Raji (cell line): ENCODE data around the gene C2CD4D.

Experiments
- POLR2A ChIP-seq: IDR thresholded peaks from 2 replicates; pipeline ENCODE4 v1.6.1; 2011; ENCODE audit warnings: low read depth, low read length, control low read depth; ENCODE audit not compliant: insufficient read depth

Gene C2CD4D

GRCh38 chr1:151809290-151809984 is 30.2 kb downstream of the C2CD4D start:
- TF ChIP-seq POLR2A, result no peak

- no peak for TF ChIP-seq POLR2A
Measured at GRCh38 chr1:151807766-151808165, 31.9 kb downstream of the C2CD4D start.

- no peak for TF ChIP-seq POLR2A
Measured at GRCh38 chr1:151807131-151807530, 32.5 kb downstream of the C2CD4D start.

GRCh38 chr1:151806170-151806569 is 33.5 kb downstream of the C2CD4D start:
- no peak for TF ChIP-seq POLR2A

- TF ChIP-seq POLR2A, result no peak
Measured at GRCh38 chr1:151805066-151805820, 34.4 kb downstream of the C2CD4D start, which contains the start of gene LINGO4. Gene LINGO4, minus strand, starts transcription at chr1:151805419. Its CDS starts 2,715 bp downstream, at chr1:151802704.

- no peak for TF ChIP-seq POLR2A
Measured at GRCh38 chr1:151803915-151804314, 35.7 kb downstream of the C2CD4D start.

GRCh38 chr1:151803164-151803563 is 36.5 kb downstream of the C2CD4D start:
- no peak for TF ChIP-seq POLR2A

- no peak for TF ChIP-seq POLR2A
Measured at GRCh38 chr1:151802372-151802771, 37.2 kb downstream of the C2CD4D start.

GRCh38 chr1:151801846-151802245 is 37.8 kb downstream of the C2CD4D start:
- no peak for TF ChIP-seq POLR2A

GRCh38 chr1:151801310-151801820 is 38.3 kb downstream of the C2CD4D start:
- no peak for TF ChIP-seq POLR2A

- no peak for TF ChIP-seq POLR2A
Measured at GRCh38 chr1:151800830-151801229, 38.8 kb downstream of the C2CD4D start.

GRCh38 chr1:151799179-151800022 is 40.2 kb downstream of the C2CD4D start:
- TF ChIP-seq POLR2A, result no peak

GRCh38 chr1:151798571-151798970 is 41.0 kb downstream of the C2CD4D start:
- no peak for TF ChIP-seq POLR2A

- no peak for TF ChIP-seq POLR2A
Measured at GRCh38 chr1:151790940-151791651, 48.5 kb downstream of the C2CD4D start.
